PC-3 (cell line): Measurements from ENCODE around the gene AUH.

ENCODE experiments used
- EZH2 ChIP-seq: fragments of 300-600 bp; sonication (generic); IDR thresholded peaks from one replicate; pipeline ENCODE4 v1.6.1; 2017; ENCODE audit warnings: antibody characterized with exemption, mild to moderate bottlenecking, low read length; ENCODE audit not compliant: unreplicated experiment
- TF ChIP-seq, protein P1 (sequence below): fragments of 300-600 bp; sonication (generic); conservative IDR thresholded peaks from 2 replicates; pipeline ENCODE4 v1.5.1; 2017; ENCODE audit warnings: antibody characterized with exemption, low read depth, mild to moderate bottlenecking, low read length

DNA sequence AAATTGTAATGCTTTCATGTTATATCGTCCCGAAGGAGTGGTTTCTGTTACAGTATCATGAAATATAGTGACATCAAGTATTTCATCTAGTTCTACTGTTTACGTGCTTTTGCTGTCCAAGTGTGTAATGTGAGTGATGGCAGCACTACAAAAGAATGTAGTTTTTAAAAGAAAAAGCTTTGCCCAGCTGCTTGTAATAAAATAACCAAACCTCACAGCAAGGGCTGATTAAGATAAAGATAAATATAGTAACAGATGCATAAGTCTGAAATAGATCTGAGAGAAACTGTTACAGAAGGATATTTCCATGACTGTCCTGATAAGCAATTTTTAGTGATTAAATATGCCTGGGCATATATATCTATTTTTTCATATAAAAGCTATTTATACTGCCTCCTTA lies 106.4 kb downstream of the AUH start:
- TF ChIP-seq, protein P1, sequence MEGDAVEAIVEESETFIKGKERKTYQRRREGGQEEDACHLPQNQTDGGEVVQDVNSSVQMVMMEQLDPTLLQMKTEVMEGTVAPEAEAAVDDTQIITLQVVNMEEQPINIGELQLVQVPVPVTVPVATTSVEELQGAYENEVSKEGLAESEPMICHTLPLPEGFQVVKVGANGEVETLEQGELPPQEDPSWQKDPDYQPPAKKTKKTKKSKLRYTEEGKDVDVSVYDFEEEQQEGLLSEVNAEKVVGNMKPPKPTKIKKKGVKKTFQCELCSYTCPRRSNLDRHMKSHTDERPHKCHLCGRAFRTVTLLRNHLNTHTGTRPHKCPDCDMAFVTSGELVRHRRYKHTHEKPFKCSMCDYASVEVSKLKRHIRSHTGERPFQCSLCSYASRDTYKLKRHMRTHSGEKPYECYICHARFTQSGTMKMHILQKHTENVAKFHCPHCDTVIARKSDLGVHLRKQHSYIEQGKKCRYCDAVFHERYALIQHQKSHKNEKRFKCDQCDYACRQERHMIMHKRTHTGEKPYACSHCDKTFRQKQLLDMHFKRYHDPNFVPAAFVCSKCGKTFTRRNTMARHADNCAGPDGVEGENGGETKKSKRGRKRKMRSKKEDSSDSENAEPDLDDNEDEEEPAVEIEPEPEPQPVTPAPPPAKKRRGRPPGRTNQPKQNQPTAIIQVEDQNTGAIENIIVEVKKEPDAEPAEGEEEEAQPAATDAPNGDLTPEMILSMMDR, result no peak
- no peak for TF ChIP-seq EZH2
